Vagina (tissue), 2 donors: Measurements from ENCODE around the gene KRT28.

Source experiments
- CTCF ChIP-seq, 3 experiments: fragments of 450-650 bp in 2 of 3; fragments of 200-600 bp in 1 of 3; sonication (generic) in 1 of 3; IDR thresholded peaks; one replicate each; pipeline ENCODE4 v1.5.1; 2017 to 2019; ENCODE audit warnings: antibody characterized with exemption in 3 of 3, mild to moderate bottlenecking in 2 of 3, moderate library complexity in 2 of 3
- POLR2A ChIP-seq, 2 donors: fragments of 450-650 bp; IDR thresholded peaks; one replicate each; pipeline ENCODE4 v1.6.1; 2017; ENCODE audit warnings: antibody characterized with exemption in 2 of 2, mild to moderate bottlenecking in 2 of 2, moderate library complexity in 2 of 2

GRCh38 chr17:40777459-40777858, 22.3 kb downstream of the KRT28 start:
- no peak for TF ChIP-seq CTCF (IDR thresholded peaks at IDR 0.05)
- TF ChIP-seq POLR2A (IDR thresholded peaks at IDR 0.05), result no peak
